Adrenal gland (tissue), 5 donors: ENCODE data around the gene RAD51B.

Source experiments
- POLR2A ChIP-seq, 2 donors: fragments of 450-650 bp; IDR thresholded peaks; one replicate each; pipeline ENCODE4 v1.6.1; 2017; ENCODE audit warnings: antibody characterized with exemption in 2 of 2, mild to moderate bottlenecking in 2 of 2, moderate library complexity in 1 of 2
- TF ChIP-seq, protein P1 (sequence below), 6 experiments: fragments of 450-650 bp in 4 of 6; fragments of 200-600 bp in 2 of 6; sonication (generic) in 1 of 6; IDR thresholded peaks; 1 replicate in 5 of 6; 2 replicates in 1 of 6; pipeline versions ENCODE4 v1.5.1 to v1.8.0; 2016 to 2021; ENCODE audit warnings: antibody characterized with exemption in 6 of 6, mild to moderate bottlenecking in 2 of 6, moderate library complexity in 1 of 6
- donor health status: DM: no; HTN: no; CAD: no.

DNA sequence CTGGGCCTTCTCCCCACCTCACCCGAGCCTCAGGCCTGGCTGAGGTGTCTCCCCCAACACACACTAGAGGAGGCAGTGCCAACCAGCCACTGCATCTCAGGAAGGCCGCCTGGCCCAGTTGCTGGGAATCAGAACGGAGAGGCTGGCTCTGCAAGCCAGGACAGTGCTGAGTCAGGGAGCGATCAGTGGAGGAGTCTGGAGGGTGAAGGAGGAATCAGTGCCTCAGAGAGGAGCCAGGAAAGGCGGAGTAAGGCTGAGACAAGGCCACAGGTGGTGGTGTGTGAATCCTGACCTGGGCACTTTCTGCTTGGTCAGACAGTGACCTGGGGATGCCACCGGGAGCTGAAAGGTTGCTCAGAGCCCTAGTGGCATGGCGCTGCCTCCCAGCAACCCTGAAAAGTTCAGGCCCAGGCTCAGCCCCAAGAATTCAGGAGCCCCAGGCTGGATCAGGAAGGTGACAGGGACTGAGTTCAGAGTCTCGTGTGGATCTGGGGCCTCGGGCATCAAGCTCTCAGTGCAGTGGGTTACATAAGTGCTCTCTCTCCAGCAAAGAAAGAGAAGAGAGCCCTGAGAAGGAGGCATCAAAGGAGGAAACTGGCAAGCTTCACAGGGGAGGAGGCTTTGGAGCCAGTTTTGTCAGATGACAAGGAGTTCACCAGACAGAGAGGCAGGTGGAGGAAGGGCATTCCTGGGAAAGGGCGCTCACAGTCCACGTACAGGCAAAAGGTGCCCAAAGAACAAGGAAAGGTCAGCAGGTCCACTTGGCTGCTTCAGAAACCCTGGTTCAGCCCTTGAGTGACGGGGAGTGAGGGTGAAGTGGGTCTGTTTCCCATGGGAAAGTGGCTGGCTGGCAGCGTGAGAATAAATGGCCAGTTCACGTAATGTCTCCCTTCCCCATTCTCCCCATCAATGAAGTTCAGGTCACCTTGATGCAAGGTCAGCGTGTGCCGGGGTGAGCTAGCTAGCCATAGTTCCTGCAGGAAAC lies 885.4 kb downstream of the RAD51B start:
- peak in 1 of 2 donors; percentile 57 for TF ChIP-seq POLR2A (IDR thresholded peaks at IDR 0.05)
- TF ChIP-seq, protein P1, sequence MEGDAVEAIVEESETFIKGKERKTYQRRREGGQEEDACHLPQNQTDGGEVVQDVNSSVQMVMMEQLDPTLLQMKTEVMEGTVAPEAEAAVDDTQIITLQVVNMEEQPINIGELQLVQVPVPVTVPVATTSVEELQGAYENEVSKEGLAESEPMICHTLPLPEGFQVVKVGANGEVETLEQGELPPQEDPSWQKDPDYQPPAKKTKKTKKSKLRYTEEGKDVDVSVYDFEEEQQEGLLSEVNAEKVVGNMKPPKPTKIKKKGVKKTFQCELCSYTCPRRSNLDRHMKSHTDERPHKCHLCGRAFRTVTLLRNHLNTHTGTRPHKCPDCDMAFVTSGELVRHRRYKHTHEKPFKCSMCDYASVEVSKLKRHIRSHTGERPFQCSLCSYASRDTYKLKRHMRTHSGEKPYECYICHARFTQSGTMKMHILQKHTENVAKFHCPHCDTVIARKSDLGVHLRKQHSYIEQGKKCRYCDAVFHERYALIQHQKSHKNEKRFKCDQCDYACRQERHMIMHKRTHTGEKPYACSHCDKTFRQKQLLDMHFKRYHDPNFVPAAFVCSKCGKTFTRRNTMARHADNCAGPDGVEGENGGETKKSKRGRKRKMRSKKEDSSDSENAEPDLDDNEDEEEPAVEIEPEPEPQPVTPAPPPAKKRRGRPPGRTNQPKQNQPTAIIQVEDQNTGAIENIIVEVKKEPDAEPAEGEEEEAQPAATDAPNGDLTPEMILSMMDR (IDR thresholded peaks at IDR 0.05), result no peak
